ENCODE data around the gene CACNB2. TPM values are rescaled to one million over a fixed set of nuclear protein-coding genes. Genes with fewer than 3 reads are reported as not detected.

The CACNB2 gene
- total and polyA plus RNA-seq, 4 donors = 0.90 to 23.9 (median 3.7) TPM

- DNase-seq = no peak
- no peak for TF ChIP-seq CTCF (IDR thresholded peaks at IDR 0.05; ENCODE audit: control extremely low read depth, extremely low read depth)
- H3K4me3 ChIP-seq = no peak overlapping the region
- peaks cover 0 to 42% (median 5%) of the 10 kb centered on the region in 4 donors for H3K9me3 ChIP-seq (ENCODE audit: control insufficient read depth in 4 of 4, insufficient read depth in 3 of 4, low read length in 3 of 4)
- no peaks in the 10 kb centered on the region for H3K27me3 ChIP-seq (ENCODE audit: control insufficient read depth in 3 of 3, insufficient read depth in 3 of 3, low read length in 2 of 3)
- peaks cover 0 to 41% (median 6%) of the 10 kb centered on the region in 4 donors for H3K36me3 ChIP-seq (ENCODE audit: control insufficient read depth in 4 of 4, insufficient read depth in 4 of 4, low read length in 4 of 4)
- ATAC-seq (ENCODE audit: insufficient read depth, low FRiP score) = no peak
- WGBS, 2 donors = 98% methylated on average over 8 of the region's 8 CpGs
- no peak overlapping the region for H3K27ac ChIP-seq (ENCODE audit: low read depth in 1 of 2, low read length in 1 of 2)
- no peaks in the 10 kb centered on the region for H3K4me1 ChIP-seq (ENCODE audit: control insufficient read depth in 5 of 5, insufficient read depth in 5 of 5, low read length in 5 of 5)
- H3K9ac ChIP-seq (ENCODE audit: insufficient read depth in 1 of 2, low read length in 2 of 2) = no peak overlapping the region
Measured at GRCh38 chr10:18561861-18562551, 421.8 kb downstream of the CACNB2 start.

GRCh38 chr10:18563003-18563726 lies 422.9 kb downstream of the CACNB2 start:
- no peaks in the 10 kb centered on the region for H3K4me1 ChIP-seq (ENCODE audit: control insufficient read depth in 5 of 5, insufficient read depth in 5 of 5, low read length in 5 of 5)
- no peak for TF ChIP-seq CTCF (IDR thresholded peaks at IDR 0.05; ENCODE audit: control extremely low read depth, extremely low read depth)
- no peak overlapping the region for H3K27ac ChIP-seq (ENCODE audit: low read depth in 1 of 2, low read length in 1 of 2)
- no peak overlapping the region for H3K9ac ChIP-seq (ENCODE audit: insufficient read depth in 1 of 2, low read length in 2 of 2)
- peaks cover 0 to 40% (median 6%) of the 10 kb centered on the region in 4 donors for H3K9me3 ChIP-seq (ENCODE audit: control insufficient read depth in 4 of 4, insufficient read depth in 3 of 4, low read length in 3 of 4)
- no peak overlapping the region for H3K4me3 ChIP-seq
- no peaks in the 10 kb centered on the region for H3K27me3 ChIP-seq (ENCODE audit: control insufficient read depth in 3 of 3, insufficient read depth in 3 of 3, low read length in 2 of 3)
- ATAC-seq (ENCODE audit: insufficient read depth, low FRiP score) (no peak), DNase-seq (no peak)
- peaks cover 0 to 31% (median 3%) of the 10 kb centered on the region in 4 donors for H3K36me3 ChIP-seq (ENCODE audit: control insufficient read depth in 4 of 4, insufficient read depth in 4 of 4, low read length in 4 of 4)
- WGBS, 2 donors = 99% methylated on average over 6 of the region's 6 CpGs

GRCh38 chr10:18565006-18565405 lies 424.8 kb downstream of the CACNB2 start:
- TF ChIP-seq CTCF (IDR thresholded peaks at IDR 0.05; ENCODE audit: control extremely low read depth, extremely low read depth) = no peak
- no peak overlapping the region for H3K4me3 ChIP-seq
- 96 to 97% methylated on average over 5 of the region's 5 CpGs for WGBS, 2 donors
- no peak for DNase-seq
- no peak overlapping the region for H3K9ac ChIP-seq (ENCODE audit: insufficient read depth in 1 of 2, low read length in 2 of 2)
- no peaks in the 10 kb centered on the region for H3K4me1 ChIP-seq (ENCODE audit: control insufficient read depth in 5 of 5, insufficient read depth in 5 of 5, low read length in 5 of 5)
- peaks cover 0 to 40% (median 4%) of the 10 kb centered on the region in 4 donors for H3K9me3 ChIP-seq (ENCODE audit: control insufficient read depth in 4 of 4, insufficient read depth in 3 of 4, low read length in 3 of 4)
- no peaks in the 10 kb centered on the region for H3K27me3 ChIP-seq (ENCODE audit: control insufficient read depth in 3 of 3, insufficient read depth in 3 of 3, low read length in 2 of 3)
- no peak overlapping the region for H3K27ac ChIP-seq (ENCODE audit: low read depth in 1 of 2, low read length in 1 of 2)
- peaks cover 0 to 13% (median under 1%) of the 10 kb centered on the region in 4 donors for H3K36me3 ChIP-seq (ENCODE audit: control insufficient read depth in 4 of 4, insufficient read depth in 4 of 4, low read length in 4 of 4)
- no peak for ATAC-seq (ENCODE audit: insufficient read depth, low FRiP score)

Measured in lung (tissue), 12 donors.